Measurements from ENCODE around the gene TRIP4. TPM values are rescaled to one million over a fixed set of nuclear protein-coding genes. Genes with fewer than 3 reads are reported as not detected.
"Not testable (repeated sequence)": the region's sequence is repeated elsewhere in the genome, so short reads cannot be mapped to it uniquely, and the experiment has no call there.

TRIP4 gene
- total and polyA plus RNA-seq, 12 donors = 5.6 to 56.7 (median 18.2) TPM

DNA sequence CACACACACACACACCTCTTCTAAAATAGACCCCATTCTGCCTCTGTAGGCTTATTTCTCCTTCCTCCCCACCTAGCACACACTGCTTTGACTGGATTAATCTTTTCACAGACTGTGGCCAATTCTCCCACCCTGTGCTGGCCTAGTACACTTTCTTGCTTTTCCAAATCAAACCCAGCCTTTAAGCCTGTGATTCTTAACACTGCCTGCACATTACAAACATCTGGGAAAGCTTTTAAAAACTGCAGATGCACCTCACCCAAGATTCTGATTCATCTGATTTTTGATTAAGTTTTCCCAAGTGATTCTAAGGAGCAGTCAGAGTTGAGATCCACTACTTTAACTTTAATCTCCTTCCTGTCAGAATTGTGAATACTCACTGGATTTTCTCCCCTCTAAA, 44.4 kb upstream of the TRIP4 start:
- Histone ChIP-seq H3K27ac (no peak overlapping the region), H3K9me3 (replicated peaks in 1 of 3) (no peaks in the 10 kb centered on the region), H3K4me1 (replicated peaks in 1 of 2) (peaks cover 0 to 12% of the 10 kb centered on the region in 2 donors), H3K27me3 (no peaks in the 10 kb centered on the region), H3K36me3 (replicated peaks in 1 of 2) (peaks cover 0 to 4% of the 10 kb centered on the region in 2 donors), H3K4me3 (no peak overlapping the region)
- intact Hi-C loops (cut with DNase I) = no loop called here
- TF ChIP-seq POLR2A (IDR thresholded peaks at IDR 0.05) = no peak
- TF ChIP-seq, protein P1, sequence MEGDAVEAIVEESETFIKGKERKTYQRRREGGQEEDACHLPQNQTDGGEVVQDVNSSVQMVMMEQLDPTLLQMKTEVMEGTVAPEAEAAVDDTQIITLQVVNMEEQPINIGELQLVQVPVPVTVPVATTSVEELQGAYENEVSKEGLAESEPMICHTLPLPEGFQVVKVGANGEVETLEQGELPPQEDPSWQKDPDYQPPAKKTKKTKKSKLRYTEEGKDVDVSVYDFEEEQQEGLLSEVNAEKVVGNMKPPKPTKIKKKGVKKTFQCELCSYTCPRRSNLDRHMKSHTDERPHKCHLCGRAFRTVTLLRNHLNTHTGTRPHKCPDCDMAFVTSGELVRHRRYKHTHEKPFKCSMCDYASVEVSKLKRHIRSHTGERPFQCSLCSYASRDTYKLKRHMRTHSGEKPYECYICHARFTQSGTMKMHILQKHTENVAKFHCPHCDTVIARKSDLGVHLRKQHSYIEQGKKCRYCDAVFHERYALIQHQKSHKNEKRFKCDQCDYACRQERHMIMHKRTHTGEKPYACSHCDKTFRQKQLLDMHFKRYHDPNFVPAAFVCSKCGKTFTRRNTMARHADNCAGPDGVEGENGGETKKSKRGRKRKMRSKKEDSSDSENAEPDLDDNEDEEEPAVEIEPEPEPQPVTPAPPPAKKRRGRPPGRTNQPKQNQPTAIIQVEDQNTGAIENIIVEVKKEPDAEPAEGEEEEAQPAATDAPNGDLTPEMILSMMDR (IDR thresholded peaks at IDR 0.05) = no peak
- no peak for DNase-seq

DNA sequence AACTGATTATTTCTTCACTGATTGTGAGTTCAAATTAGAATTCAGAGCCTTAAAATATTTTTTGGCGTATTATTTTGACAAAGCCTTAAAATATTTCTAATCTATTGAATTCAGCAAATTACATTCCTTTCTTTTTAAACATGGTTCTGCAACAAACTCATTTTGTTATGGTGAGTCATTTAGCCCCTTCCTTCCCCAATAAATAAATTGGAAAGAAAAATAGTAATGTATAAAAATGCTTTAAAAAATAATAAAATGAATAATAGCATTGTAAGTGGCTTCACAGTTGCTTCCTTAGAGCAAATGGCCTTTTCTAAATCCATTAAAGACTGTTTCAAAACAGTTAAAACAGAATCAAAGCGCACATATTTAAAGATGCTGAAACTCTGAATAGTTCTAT, 43.8 kb upstream of the TRIP4 start:
- intact Hi-C loops (cut with DNase I) = no loop called here
- Histone ChIP-seq H3K27me3 (no peaks in the 10 kb centered on the region), H3K27ac (no peak overlapping the region), H3K4me3 (no peak overlapping the region), H3K4me1 (replicated peaks in 1 of 2) (peaks cover 0 to 15% of the 10 kb centered on the region in 2 donors), H3K36me3 (replicated peaks in 1 of 2) (peaks cover 0 to 4% of the 10 kb centered on the region in 2 donors), H3K9me3 (replicated peaks in 1 of 3) (no peaks in the 10 kb centered on the region)
- TF ChIP-seq POLR2A (IDR thresholded peaks at IDR 0.05) = no peak
- TF ChIP-seq, protein P1 (IDR thresholded peaks at IDR 0.05) = no peak
- WGBS, 4 donors = 94 to 96% (median 94%) methylated on average over 2 of the region's 2 CpGs
- DNase-seq = no peak

DNA sequence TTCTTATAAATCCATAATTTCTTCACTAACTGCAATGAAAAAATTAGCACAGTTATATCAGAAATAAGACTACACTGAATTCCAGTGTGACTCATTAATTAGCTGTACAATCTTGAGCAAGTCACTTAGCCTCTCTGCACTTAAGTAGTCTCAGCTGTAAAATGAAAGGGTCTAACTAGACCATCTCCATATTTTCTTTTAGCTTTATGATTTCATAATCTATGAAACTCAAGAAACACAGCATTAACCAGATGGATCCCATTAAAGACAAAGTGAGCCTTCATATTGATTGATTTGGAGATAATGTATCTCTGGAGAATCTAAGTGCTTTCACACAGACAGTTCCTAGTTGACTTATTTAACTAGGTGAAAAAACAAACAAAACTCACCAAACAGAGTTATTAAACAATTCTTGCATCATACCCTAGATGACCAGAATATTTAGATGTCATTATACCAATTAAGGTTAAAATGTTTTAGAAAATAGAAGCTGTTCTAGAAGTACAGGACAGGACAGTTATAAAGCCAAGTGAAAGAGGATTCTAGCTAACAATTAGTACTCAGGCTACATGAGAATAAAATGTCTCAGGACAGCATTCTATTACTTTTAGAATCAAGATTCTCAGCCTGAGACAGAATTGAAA, 42.9 kb upstream of the TRIP4 start:
- Histone ChIP-seq H3K27ac (no peak overlapping the region), H3K4me1 (replicated peaks in 1 of 2) (peaks cover 0 to 15% of the 10 kb centered on the region in 2 donors), H3K27me3 (no peaks in the 10 kb centered on the region), H3K9me3 (replicated peaks in 1 of 3) (no peaks in the 10 kb centered on the region), H3K36me3 (replicated peaks in 1 of 2) (peaks cover 0 to 4% of the 10 kb centered on the region in 2 donors), H3K4me3 (no peak overlapping the region)
- TF ChIP-seq POLR2A (IDR thresholded peaks at IDR 0.05) = no peak
- TF ChIP-seq, protein P1 (IDR thresholded peaks at IDR 0.05) = no peak
- no peak for DNase-seq
- intact Hi-C loops (cut with DNase I) = no loop called here

DNA sequence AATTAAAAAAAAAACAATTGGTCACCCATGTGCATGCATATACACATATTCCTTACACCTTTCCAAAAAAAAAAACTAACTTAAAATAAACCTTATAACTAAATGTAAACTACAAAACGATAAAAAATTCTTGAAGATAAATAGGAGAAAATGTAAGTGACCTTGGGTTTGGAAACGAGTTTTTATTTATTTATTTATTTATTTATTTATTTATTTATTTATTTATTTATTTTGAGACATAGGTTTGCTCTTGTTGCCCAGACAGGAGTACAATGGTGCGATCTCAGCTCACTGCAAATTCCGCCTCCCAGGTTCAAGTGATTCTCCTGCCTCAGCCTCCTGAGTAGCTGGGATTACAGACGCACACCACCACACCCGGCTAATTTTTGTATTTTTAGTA, 41.4 kb upstream of the TRIP4 start:
- H3K4me1 ChIP-seq (replicated peaks in 1 of 2) = peaks cover 0 to 22% of the 10 kb centered on the region in 2 donors
- H3K9me3 ChIP-seq (replicated peaks in 1 of 3); H3K27ac ChIP-seq; H3K27me3 ChIP-seq; H3K36me3 ChIP-seq (replicated peaks in 1 of 2); intact Hi-C loops (cut with DNase I); H3K4me3 ChIP-seq; DNase-seq: not testable (repeated sequence)
- 88 to 89% (median 89%) methylated on average over 6 of the region's 6 CpGs for WGBS, 4 donors

DNA sequence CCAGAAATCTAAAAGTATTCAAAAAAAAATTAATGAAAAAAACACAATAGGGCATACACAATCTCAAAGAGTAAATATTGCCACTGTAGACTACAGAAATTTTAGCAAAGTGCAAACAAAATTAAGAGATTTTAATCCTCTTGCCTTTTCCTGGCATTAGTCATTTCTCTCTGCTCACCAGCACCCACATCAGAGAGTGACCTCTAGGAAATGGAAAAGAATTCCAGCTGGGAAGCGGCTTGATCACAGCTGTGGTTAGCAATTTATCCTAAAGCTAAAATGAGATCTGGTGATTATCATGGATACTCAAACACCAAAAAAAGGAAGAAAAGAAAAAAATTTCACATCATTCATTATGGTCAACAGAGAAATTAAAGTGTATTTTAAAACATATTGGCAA, 39.2 kb upstream of the TRIP4 start:
- H3K9me3 ChIP-seq (replicated peaks in 1 of 3) = no peaks in the 10 kb centered on the region
- no peaks in the 10 kb centered on the region for H3K27me3 ChIP-seq
- WGBS, 4 donors = 54 to 79% (median 69%) methylated on average over 1 of the region's 1 CpG
- no peak overlapping the region for H3K27ac ChIP-seq
- intact Hi-C loops (cut with DNase I) = no loop called here
- H3K4me1 ChIP-seq (replicated peaks in 1 of 2) = peaks cover 0 to 28% of the 10 kb centered on the region in 2 donors
- no peak overlapping the region for H3K4me3 ChIP-seq
- no peak for TF ChIP-seq POLR2A (IDR thresholded peaks at IDR 0.05)
- TF ChIP-seq, protein P1 (IDR thresholded peaks at IDR 0.05) = no peak
- no peaks in the 10 kb centered on the region for H3K36me3 ChIP-seq (replicated peaks in 1 of 2)
- no peak for DNase-seq

All from adrenal gland (tissue), 12 donors.